Caco-2 (cell line): Measurements from ENCODE around the gene SRD5A1. TPM values are rescaled to one million over a fixed set of nuclear protein-coding genes. Genes with fewer than 3 reads are reported as not detected.

Source experiments
- BruUV-seq: library from RNA; stranded (reverse); fragments of 400-500 nt; replicated peaks from 2 replicates; lab custom pipeline; 2021; lab: Mats Ljungman, UMichigan
- CTCF ChIA-PET: fragments of 300-600 bp; sonication (Branson Sonifier 250); formaldehyde crosslinking; loops from one replicate; lab custom pipeline; 2022; ENCODE audit warnings: antibody characterized with exemption; lab: Charles Lee
- POLR2A ChIA-PET: fragments of 300-600 bp; sonication (Branson Sonifier 250); formaldehyde crosslinking; loops from one replicate; lab custom pipeline; 2022; ENCODE audit warnings: antibody characterized with exemption; lab: Charles Lee
- DNase-seq, 2 experiments: peaks; one replicate each; pipeline versions ENCODE4 v3.0.0 to v3.0.0-alpha.2; 2020 to 2022
- H3K27me3 ChIP-seq: replicated peaks from 2 replicates; pipeline ENCODE4 v1.6.0; 2011; ENCODE audit warnings: low read length; ENCODE audit not compliant: control insufficient read depth, insufficient read depth
- H3K36me3 ChIP-seq: 2 replicates; pipeline ENCODE4 v1.5.1; 2011; ENCODE audit warnings: low read length; ENCODE audit not compliant: control insufficient read depth, insufficient read depth
- H3K4me1 ChIP-seq: fragments of 250-450 bp; sonication (Bioruptor Pico); 2 replicates; pipeline ENCODE4 v1.5.1; 2020; ENCODE audit warnings: mild to moderate bottlenecking
- H3K4me3 ChIP-seq: 2 replicates; pipeline ENCODE4 v1.5.1; 2011; ENCODE audit warnings: low read depth, mild to moderate bottlenecking, control low read depth, low read length
- H3K9me3 ChIP-seq: fragments of 250-450 bp; sonication (Bioruptor Pico); 2 replicates; pipeline ENCODE4 v1.5.1; 2020; ENCODE audit warnings: mild to moderate bottlenecking, moderate library complexity
- H3K27ac Mint-ChIP-seq: one replicate; pipeline ENCODE4 v1.8.0; 2022; ENCODE audit warnings: mixed read lengths; ENCODE audit not compliant: unreplicated experiment
- H3K27me3 Mint-ChIP-seq: one replicate; pipeline ENCODE4 v1.8.0; 2022; ENCODE audit warnings: mixed read lengths; ENCODE audit not compliant: insufficient read depth, unreplicated experiment
- H3K36me3 Mint-ChIP-seq: one replicate; pipeline ENCODE4 v1.8.0; 2022; ENCODE audit warnings: mild to moderate bottlenecking, mixed read lengths; ENCODE audit not compliant: insufficient read depth, unreplicated experiment
- H3K4me1 Mint-ChIP-seq: one replicate; pipeline ENCODE4 v1.8.0; 2022; ENCODE audit warnings: low read depth, mixed read lengths; ENCODE audit not compliant: unreplicated experiment
- H3K4me3 Mint-ChIP-seq: one replicate; pipeline ENCODE4 v1.8.0; 2022; ENCODE audit warnings: mild to moderate bottlenecking, moderate library complexity, mixed read lengths; ENCODE audit not compliant: unreplicated experiment
- H3K9me3 Mint-ChIP-seq: one replicate; pipeline ENCODE4 v1.8.0; 2022; ENCODE audit warnings: mixed read lengths; ENCODE audit not compliant: unreplicated experiment
- intact Hi-C: fragments of 100-400 bp; cut with micrococcal nuclease; formaldehyde crosslinking; loops from one replicate; pipeline ENCODE4 v1.10.0; 2022; ENCODE audit not compliant: unreplicated experiment
- total RNA-seq: library from RNA; stranded (reverse); gene quantifications from 2 replicates; pipeline ENCODE4 v1.2.3, GENCODE V29; 2022
- TF ChIP-seq, protein P1 (sequence below), 2 experiments: fragments of 200-600 bp in 1 of 2; IDR thresholded peaks; 1 replicate in 1 of 2; 2 replicates in 1 of 2; pipeline versions ENCODE4 v1.5.1 to v1.8.0; 2011 to 2022; ENCODE audit warnings: antibody characterized with exemption in 1 of 2, control low read depth in 1 of 2, inconsistent platforms in 1 of 2, low read depth in 1 of 2, low read length in 1 of 2, mild to moderate bottlenecking in 1 of 2, moderate library complexity in 1 of 2; ENCODE audit not compliant: insufficient read depth in 1 of 2, severe bottlenecking in 1 of 2, unreplicated experiment in 1 of 2

The SRD5A1 gene
- total RNA-seq, 1 experiment from 2014 or later: 19.4 TPM

DNA sequence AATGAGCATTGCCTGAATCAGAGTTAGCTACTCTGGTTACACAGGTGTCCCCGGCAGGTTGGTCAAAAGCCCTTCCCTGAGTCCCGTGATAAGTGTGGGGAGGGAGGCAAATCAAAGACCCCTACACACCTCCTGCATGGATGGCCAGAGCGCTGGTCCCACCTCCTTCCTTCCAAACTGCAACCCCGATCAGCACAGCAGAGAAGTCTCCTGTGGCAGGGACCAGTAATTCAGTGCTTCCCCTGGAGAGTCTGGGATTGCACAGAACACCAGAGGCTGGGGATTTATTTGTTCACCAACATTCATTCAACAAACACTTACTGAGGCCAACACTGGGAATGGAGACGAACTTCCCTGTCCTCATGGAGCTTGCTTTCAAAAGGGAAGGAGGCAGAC is 46.6 kb upstream of the SRD5A1 start:
- no peaks in the 10 kb centered on the region for H3K9me3 ChIP-seq
- Mint-ChIP-seq H3K27me3 (peaks cover 24% of the 10 kb centered on the region), H3K27ac (no peak overlapping the region), H3K36me3 (no peaks in the 10 kb centered on the region), H3K4me3 (no peak overlapping the region), H3K4me1 (no peaks in the 10 kb centered on the region), H3K9me3 (peaks cover 12% of the 10 kb centered on the region)
- H3K4me1 ChIP-seq: no peaks in the 10 kb centered on the region
- no TSS peak for BruUV-seq
- H3K4me3 ChIP-seq: no peak overlapping the region
- ChIA-PET POLR2A (no interaction called here), CTCF (no interaction called here)
- H3K27me3 ChIP-seq: no peaks in the 10 kb centered on the region
- TF ChIP-seq, protein P1, sequence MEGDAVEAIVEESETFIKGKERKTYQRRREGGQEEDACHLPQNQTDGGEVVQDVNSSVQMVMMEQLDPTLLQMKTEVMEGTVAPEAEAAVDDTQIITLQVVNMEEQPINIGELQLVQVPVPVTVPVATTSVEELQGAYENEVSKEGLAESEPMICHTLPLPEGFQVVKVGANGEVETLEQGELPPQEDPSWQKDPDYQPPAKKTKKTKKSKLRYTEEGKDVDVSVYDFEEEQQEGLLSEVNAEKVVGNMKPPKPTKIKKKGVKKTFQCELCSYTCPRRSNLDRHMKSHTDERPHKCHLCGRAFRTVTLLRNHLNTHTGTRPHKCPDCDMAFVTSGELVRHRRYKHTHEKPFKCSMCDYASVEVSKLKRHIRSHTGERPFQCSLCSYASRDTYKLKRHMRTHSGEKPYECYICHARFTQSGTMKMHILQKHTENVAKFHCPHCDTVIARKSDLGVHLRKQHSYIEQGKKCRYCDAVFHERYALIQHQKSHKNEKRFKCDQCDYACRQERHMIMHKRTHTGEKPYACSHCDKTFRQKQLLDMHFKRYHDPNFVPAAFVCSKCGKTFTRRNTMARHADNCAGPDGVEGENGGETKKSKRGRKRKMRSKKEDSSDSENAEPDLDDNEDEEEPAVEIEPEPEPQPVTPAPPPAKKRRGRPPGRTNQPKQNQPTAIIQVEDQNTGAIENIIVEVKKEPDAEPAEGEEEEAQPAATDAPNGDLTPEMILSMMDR (IDR thresholded peaks at IDR 0.05; ENCODE audit: insufficient read depth in 1 of 2, low read depth in 1 of 2, low read length in 1 of 2, severe bottlenecking in 1 of 2, unreplicated experiment in 1 of 2): no peak
- H3K36me3 ChIP-seq: no peaks in the 10 kb centered on the region
- no peak for DNase-seq
- intact Hi-C loops: no loop called here

GRCh38 chr5:6587171-6587570 is 46.1 kb upstream of the SRD5A1 start:
- TF ChIP-seq, protein P1 (IDR thresholded peaks at IDR 0.05; ENCODE audit: insufficient read depth in 1 of 2, low read depth in 1 of 2, low read length in 1 of 2, severe bottlenecking in 1 of 2, unreplicated experiment in 1 of 2): no peak
- H3K9me3 ChIP-seq: no peaks in the 10 kb centered on the region
- Mint-ChIP-seq H3K9me3 (peaks cover 16% of the 10 kb centered on the region), H3K27ac (no peak overlapping the region), H3K27me3 (peaks cover 24% of the 10 kb centered on the region), H3K4me1 (no peaks in the 10 kb centered on the region), H3K4me3 (no peak overlapping the region), H3K36me3 (no peaks in the 10 kb centered on the region)
- CTCF ChIA-PET: no interaction called here
- H3K36me3 ChIP-seq: no peaks in the 10 kb centered on the region
- H3K27me3 ChIP-seq: no peaks in the 10 kb centered on the region
- H3K4me1 ChIP-seq: no peaks in the 10 kb centered on the region
- H3K4me3 ChIP-seq: no peak overlapping the region
- POLR2A ChIA-PET: no interaction called here
- no TSS peak for BruUV-seq
- intact Hi-C loops: no loop called here
- no peak for DNase-seq

DNA sequence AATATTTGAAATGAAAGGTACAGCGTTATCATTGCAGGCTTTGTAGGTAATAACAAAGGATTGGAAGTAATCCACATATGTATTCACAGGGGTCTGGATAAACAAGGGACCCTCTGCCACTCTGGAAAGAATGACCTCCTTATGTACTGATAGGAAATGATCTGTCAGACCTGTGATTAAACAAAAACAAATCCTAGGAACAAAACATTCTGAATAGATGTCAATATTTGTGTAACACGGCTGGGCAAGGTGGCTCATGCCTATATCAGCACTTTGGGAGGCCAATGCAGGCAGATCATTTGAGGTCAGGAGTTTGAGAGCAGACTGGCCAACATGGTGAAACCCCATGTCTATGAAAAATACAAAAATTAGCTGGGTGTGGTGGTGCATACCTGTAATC is 42.7 kb upstream of the SRD5A1 start:
- Mint-ChIP-seq H3K4me1 (no peaks in the 10 kb centered on the region), H3K9me3 (peaks cover 16% of the 10 kb centered on the region), H3K36me3 (no peaks in the 10 kb centered on the region), H3K4me3 (no peak overlapping the region), H3K27ac (no peak overlapping the region), H3K27me3 (peaks cover 11% of the 10 kb centered on the region)
- H3K36me3 ChIP-seq: no peaks in the 10 kb centered on the region
- no peaks in the 10 kb centered on the region for H3K9me3 ChIP-seq
- CTCF ChIA-PET: no interaction called here
- H3K4me3 ChIP-seq: no peak overlapping the region
- no peaks in the 10 kb centered on the region for H3K4me1 ChIP-seq
- TF ChIP-seq, protein P1 (IDR thresholded peaks at IDR 0.05; ENCODE audit: insufficient read depth in 1 of 2, low read depth in 1 of 2, low read length in 1 of 2, severe bottlenecking in 1 of 2, unreplicated experiment in 1 of 2): no peak
- H3K27me3 ChIP-seq: no peaks in the 10 kb centered on the region
- POLR2A ChIA-PET: no interaction called here
- no TSS peak for BruUV-seq
- intact Hi-C loops: no loop called here
- no peak for DNase-seq
